ENCODE measurements around the gene PLEKHN1. TPM values are rescaled to one million over a fixed set of nuclear protein-coding genes. Genes with fewer than 3 reads are reported as not detected.

PLEKHN1 gene, protein sequence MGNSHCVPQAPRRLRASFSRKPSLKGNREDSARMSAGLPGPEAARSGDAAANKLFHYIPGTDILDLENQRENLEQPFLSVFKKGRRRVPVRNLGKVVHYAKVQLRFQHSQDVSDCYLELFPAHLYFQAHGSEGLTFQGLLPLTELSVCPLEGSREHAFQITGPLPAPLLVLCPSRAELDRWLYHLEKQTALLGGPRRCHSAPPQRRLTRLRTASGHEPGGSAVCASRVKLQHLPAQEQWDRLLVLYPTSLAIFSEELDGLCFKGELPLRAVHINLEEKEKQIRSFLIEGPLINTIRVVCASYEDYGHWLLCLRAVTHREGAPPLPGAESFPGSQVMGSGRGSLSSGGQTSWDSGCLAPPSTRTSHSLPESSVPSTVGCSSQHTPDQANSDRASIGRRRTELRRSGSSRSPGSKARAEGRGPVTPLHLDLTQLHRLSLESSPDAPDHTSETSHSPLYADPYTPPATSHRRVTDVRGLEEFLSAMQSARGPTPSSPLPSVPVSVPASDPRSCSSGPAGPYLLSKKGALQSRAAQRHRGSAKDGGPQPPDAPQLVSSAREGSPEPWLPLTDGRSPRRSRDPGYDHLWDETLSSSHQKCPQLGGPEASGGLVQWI
- total RNA-seq: 1.8 TPM

DNA sequence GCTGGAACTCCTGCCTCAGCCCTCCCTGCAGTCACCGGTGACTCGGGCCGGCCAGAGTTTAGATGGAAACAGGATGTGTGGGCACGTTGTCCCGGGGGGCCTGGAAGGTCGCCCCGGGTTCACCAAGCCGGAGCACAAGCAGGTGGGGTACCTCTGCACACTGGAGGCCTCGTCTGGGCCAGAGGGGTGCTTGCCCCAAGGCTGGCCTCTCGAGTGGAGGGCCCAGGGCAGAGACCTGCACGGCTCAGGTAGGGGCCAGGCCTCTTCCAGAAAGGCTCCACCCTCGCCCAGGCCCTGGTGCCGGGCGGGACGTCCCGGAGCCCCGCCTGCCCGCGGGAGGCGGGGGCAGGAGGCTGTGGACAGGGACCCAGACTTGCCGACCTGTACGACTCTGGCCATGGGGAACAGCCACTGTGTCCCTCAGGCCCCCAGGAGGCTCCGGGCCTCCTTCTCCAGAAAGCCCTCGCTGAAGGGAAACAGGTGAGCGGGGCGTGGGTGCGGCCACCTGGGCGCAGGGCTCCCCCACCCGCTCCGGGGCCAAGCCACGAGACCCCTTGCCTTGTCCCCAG is at the start of gene PLEKHN1:
PLEKHN1 (plus strand) TSS at position 348 of the 569 bp plus-strand sequence; CDS start at position 398, 50 bp downstream.
- no peak for DNase-seq (ENCODE audit: low spot score)

DNA sequence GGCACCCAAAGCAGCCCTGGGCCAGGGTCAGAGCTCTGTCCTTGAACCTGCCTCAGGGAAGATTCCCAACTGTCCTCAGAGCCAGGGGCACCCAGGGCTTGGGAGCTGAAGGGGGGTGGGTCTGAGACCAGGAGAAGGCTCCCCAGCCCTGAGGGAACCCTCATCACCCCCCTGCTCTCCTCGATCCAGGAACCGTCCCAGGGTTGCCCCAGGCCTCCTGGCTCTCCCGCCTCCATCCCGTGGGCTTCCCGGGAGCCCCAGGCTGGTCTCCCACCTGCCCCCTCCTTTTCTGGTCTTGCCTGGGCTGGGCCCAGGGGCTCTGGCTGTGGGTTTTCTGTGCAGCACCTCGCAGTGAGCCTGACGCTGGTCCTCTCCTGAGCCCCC is 49.2 kb upstream of the PLEKHN1 start:
- DNase-seq (ENCODE audit: low spot score): no peak

DNA sequence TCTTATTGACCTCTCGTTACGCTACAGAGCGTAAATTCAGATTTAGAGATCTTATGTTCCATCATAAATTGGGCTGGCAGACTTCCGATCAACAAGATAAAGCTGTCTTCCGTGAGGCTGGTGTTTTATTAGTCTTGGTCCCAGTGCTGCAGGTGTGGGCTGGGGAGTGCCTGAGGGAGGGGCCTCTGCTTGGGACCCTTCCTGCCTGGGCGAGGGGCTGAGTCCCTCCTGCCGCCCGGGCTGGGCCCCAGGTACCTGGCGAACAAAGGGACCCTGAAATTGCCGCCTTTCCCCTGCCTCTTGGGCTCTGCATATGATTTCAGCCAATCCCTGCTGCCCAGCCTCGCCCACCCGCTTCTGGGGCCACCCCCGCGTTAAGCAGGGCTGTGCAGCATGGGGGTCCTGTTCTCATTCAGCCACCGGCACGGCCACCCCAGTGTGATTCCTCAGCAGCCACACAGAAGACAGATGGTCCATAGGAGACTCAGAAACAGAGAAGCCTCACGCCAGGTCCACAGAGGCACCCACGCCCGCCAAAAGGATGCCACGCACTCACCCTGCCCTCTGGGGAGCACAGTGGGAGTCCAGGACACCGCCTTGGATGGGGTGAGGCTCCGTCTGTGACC is 48.7 kb upstream of the PLEKHN1 start:
- no peak for DNase-seq (ENCODE audit: low spot score)

DNA sequence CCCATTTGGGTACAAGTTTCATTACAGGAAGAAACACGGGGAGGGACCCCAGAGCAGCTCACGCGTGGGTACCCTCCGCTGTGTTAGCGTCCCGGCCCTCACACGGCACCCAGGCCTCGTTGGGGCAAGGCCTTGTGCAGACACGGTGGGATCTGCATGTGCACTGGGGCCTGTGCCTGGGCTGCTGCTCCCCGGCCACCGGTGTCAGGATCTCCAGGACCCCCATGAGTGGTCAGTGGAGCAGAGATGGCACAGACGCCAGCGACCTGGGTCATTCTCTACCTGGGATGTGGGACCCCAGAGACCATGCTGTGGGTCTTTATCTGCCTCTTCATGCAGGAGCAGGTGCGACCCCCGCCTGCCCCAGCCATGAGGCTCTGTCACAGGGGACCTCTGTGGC is 47.9 kb upstream of the PLEKHN1 start:
- DNase-seq (ENCODE audit: low spot score): no peak

DNA sequence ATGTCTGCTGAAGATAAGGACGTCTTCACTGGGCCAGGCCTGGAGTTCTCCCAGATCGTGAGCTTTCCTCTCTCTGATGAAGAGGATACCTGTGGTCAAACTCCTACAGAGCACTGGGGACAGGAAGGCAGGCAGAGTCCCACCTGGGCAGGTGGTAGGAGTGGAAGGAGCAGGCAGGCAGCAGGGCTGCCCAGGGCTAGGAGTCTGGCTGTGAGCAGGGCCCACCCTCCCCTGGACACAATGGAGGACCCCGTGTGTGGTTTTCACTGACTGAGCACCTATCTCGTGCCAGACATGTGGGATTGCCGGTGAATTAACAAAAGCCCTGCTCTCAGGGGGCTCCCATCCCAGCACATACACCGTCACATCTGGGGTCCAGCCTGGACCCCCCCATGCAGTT is 47.4 kb upstream of the PLEKHN1 start:
- DNase-seq (ENCODE audit: low spot score): no peak

DNA sequence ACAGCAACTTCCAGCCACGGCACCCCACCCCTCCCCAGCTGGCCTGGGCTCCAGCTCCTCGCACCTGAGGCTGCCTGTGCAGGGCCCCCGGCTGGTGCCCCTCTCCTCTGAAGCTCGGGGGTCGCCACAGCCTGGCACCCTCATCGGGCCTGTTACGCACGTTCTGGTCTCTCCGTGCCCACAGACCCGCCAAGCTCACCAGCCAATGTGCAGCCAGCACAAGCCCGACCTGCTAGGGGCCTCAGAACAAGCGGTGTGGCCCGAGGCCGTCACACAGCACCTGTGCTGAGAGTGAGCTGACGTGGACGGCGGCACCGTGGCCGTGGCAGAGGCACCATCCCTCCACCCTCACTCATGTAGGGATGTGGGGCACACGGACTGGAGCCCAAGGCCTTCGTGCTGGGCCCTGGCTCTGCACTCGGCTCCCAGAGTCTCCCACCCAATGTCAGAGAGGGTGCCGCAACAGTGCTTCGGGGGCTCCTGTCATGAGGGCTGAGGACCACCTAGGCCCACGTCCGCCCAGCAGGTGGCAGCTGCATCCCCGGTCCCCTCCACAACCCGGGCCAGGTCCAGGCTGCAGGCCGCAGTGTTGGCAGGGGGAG is 46.9 kb upstream of the PLEKHN1 start:
- DNase-seq (ENCODE audit: low spot score): no peak

DNA sequence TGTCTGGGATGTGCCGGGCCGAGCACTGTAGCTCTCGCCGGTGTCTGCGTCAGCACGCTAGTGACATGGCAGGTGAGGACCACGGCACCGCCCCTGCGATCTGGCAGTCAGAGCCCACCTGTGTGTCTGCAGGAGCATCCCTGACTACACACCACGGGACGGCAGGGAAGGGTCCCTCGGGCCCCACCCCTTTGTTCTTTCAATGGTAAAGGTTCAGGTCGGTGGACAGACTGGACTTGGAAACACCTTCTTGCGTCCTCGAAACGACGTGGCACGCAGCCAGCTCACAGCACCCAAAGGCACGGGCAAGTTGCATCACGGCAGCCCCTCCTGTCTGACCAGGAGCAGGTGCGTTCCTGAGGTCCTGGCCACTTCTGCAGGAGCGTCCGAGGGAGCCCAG is 46.3 kb upstream of the PLEKHN1 start:
- DNase-seq (ENCODE audit: low spot score): no peak

DNA sequence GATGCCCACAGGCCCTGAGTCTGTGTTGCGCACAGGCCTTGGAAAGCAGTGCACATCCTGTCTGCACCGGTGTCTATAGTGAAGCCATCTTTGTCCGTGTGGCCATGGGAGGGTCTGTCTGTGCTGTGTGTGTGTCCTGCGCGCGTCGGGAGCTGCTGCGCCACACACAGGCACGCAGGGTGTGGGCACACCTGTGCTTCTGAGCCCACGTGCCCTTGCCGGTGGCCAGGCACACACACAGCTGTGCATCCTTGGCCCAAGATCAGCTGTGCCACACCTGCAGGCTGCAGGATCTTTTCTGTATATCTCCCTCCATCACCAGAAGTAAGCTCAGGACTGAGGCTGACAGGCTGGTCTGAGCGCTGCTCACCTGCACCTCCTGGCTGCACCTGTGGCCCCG is 45.8 kb upstream of the PLEKHN1 start:
- no peak for DNase-seq (ENCODE audit: low spot score)

DNA sequence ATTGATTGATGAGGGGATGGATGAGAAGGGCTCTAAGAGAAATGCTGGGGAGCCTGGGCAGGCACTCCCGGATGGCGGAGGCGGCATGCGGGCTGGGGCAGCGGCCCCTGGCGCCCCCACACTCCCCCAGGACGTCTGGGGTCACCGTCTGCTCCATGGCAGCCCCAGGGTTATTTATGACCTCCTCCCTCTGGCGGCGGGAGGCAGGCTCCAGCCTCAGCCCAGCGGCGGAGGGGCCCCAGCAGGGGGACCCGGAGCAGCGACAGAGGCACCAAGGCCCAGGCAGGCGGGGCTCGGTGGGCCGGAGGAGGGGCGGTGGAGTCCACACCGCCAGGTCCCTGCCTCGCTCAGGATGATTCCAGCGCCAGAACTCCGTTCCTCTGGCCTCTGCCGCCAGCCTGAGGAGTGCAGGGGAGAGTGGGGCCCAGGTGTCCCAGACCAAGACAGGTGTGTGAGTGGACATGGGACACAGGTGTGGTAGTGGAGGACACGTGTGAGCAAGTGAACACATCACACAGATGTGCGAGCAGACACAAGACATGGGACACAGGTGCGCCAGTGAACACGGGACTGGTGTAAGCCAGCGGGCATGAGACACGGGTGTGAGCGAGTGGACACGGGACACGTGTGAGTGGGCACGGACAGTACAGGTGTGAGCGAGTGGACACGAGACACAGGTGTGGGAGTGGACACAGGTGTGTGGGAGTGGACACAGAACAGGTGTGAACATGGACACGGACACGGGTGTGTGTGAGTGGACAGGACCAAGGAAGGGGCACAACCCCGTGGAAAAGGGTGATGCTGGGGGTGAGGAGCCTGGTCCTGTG is 45.1 kb upstream of the PLEKHN1 start:
- DNase-seq (ENCODE audit: low spot score): peak; percentile 54

DNA sequence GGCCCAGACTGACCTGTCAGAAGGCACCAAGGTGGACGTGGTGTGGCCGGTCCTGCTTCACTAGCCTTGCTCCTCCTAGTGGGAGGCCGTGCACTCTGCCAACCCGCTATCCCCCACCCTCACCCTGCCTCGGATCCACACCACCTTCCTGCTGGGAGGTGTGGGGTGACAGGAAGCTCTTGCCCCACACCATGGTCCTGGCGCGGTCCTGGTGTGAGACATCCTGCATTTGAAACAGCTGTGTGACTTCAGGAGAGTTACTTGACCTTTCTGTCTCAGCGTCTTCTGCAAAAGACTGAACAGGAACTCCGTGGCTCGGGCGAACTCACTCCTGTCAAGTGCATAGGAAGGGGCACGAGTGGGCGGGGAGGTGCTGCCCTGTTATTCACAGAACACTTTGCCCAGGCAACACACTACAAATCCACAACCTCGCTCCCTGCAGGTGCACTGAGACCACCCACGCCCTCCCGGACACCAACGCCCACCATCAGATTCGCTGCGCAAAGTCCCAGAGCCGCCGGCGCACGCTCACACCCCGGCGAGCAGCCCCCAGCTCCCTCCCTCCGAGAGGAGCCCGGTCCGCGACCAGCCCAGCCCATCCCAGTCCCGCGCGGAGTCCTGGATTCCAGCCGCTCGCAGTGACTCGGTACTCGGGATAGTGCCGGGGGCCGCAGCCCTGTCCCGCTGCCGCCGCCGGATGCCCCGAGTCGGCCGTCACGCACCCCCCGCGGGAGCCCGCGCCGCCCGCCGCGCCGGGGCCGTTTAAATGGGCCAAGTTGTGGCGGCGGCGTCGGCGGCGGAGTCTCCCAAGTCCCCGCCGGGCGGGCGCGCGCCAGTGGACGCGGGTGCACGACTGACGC is 42.9 kb upstream of the PLEKHN1 start, which contains the start of gene SAMD11:
SAMD11 (plus strand) TSS at position 793 of the 860 bp plus-strand sequence. CDS start 509 bp downstream, outside the sequence.
- peak; percentile 84 for DNase-seq (ENCODE audit: low spot score)

DNA sequence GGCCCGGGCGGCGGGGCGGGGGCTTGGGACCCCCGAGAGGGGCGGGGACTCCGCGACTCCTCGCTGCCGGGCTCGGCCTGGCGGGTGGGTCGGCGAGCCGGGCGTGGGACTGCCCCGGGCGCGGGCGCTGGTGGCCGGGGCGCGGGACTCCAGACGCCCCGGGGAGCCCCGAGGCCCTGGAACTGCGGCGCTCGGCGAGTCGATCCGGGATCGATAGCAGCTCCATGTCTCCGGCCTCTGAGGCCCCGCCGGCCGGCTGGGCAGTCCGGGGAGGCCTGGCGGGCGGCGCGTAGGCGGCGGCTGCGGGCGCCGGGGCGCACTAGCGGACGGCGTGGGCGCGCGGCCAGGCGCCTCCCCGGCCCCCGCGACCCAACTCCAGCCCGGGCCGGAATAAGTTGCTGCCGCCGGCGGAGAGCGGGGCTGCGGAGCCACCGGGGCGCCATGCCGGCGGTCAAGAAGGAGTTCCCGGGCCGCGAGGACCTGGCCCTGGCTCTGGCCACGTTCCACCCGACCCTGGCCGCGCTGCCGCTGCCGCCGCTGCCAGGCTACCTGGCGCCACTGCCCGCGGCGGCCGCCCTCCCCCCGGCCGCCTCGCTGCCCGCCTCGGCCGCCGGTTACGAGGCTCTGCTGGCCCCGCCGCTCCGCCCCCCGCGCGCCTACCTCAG is 42.2 kb upstream of the PLEKHN1 start:
- DNase-seq (ENCODE audit: low spot score): no peak

DNA sequence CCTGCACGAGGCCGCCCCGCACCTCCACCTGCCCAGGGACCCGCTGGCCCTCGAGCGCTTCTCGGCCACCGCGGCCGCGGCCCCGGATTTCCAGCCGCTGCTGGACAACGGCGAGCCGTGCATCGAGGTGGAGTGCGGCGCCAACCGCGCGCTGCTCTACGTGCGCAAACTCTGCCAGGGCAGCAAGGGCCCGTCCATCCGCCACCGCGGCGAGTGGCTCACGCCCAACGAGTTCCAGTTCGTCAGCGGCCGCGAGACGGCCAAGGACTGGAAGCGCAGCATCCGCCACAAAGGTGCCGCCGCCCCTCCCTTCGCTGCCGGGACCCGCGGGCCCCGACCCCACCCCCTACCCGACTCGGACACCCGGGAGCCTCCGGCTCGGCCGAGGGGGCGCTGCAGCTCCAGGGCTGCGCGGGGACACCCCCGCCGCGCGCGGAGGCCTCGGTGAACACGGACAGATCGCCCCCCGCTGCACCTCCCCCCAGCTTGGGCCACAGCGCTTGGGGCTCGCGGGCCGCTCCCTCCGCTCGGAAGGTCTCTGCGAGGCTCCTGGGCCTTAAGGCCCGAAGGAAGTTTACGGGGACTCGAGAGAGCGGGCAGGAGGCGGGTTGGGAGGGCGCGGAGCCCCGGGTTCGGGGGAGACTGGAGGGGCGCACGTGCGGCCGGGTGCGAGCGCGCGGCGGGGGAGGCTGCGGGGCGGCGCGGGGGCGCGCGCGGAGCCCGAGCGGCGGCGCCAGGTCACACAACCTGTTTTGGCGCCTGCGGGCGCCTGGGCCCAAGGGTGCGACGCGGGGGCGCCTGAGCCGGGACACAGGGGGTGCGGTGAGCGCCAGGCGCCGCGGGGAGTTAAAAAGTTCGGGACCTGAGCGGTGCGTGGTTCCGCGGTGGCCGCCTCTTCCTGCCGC is 41.4 kb upstream of the PLEKHN1 start:
- no peak for DNase-seq (ENCODE audit: low spot score)

DNA sequence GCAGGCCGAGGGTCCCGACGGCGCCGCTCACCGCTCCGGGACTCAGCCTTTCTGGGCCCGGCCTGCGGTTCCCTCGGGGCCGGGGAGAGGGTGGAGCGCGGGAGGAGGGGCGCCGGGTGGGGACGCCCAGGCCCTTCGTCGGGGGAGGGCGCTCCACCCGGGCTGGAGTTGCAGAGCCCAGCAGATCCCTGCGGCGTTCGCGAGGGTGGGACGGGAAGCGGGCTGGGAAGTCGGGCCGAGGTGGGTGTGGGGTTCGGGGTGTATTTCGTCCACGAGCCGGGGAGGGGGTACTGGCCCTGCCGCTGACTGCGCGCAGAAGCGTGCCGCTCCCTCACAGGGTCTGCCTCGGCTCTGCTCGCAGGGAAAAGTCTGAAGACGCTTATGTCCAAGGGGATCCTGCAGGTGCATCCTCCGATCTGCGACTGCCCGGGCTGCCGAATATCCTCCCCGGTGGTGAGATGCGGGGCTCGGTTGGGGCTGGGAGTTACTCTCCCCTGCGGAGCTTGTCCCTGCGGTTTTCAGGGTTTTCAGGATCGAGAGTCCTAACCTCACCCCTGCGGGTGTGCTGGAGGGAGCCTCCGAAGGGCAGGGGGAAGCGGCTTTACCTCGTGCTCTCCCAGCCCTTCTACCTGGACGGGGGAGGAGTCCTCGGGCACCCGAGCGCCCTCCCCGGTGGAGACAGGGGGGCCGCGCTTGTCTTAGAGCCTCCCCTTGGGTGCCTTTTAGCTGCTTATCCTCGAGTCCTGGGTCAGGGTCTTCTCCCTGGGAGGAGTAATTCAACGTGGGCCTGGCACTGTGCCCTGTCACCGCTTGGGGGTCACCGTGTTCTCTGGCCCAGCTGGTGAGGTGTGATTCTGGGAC is 40.5 kb upstream of the PLEKHN1 start:
- no peak for DNase-seq (ENCODE audit: low spot score)

DNA sequence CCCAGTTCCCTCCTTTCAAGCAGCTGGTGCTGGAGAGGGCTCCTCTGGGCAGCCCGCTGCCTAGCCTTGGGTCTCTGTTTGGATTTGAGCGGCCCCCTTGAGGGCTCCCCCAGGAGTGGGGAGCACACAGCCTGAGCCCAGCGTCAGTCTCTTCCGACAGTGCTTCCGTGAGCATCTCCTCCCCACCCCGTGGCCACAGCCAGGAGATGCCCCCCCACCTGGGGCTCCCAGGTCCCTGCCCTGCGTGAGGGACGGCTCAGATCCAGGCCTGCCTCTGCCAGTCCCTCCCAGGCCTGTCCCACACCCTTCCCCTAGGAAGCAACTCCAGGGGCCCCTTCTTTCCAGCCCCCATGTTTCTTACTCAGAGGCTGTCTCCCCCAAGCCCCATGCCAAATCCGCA is 39.0 kb upstream of the PLEKHN1 start:
- DNase-seq (ENCODE audit: low spot score): no peak

DNA sequence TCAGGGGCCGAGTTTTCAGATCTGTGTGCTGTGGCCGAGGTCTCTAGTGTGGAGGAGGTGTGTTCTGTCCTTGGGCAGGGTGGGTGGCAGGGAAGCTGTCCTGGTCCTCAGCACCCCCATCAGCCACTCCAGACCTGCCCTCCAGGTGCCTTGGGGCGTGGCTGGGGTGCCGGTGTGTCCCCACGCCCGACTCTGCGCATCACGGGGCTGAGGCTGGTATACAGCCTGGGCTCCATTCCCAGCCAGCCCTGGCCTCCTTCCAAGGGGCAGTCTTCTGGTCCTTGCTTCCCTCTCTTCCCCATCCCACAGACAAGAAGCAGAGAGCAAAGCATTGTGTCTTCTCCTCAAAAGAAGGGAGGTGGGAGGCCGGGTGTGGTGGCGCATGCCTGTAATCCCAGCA is 38.5 kb upstream of the PLEKHN1 start:
- DNase-seq (ENCODE audit: low spot score): no peak

DNA sequence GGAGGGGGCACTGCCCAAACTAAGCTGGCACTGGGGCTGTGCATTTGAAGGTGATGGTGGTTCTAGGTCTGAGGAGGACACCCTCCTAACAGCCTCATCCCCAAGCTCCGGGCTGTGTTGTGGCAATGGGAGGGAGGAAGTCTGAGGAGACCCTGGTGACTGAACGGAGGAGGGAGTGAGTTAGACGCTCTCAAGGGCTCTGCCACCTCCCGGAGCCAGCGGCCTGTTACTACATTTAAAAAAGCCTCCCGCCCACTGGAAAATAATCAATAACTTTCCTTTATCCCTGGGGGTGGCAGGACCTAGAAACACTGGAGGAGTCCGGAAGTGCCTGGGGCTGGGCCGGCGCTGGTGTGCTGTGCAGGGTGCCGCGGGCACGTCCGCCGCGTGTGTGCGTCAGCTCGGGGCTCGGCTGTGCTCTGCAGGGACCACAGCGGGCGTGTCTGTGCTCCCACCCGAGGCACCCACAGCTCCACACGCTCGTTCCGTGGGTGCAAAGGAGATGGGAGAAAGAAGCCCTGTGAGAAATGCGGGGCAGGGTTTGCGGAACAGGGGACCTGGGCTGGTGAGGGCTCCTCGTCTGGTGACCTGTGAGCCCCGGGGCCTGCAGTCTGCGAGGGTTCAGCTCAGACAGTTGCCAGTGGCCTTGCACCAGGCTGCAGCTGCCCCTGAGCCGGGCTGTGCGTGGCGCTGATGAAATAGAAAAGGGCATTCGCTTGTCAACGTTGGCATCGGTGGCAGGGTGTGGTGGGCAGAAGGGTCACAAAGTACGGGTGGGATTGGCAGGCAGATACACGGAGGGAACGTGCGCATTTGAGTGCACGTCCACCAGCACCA is 37.2 kb upstream of the PLEKHN1 start:
- DNase-seq (ENCODE audit: low spot score): no peak

All from mucosa of gallbladder (tissue), 1 donor.